HG03565 (cell line): Measurements from ENCODE around the gene ZFHX2.
A peak's percentile ranks its signal among the peaks of the same experiment; 100 is the strongest.

Experiments
- ATAC-seq: cut with Tn5 transposase; IDR thresholded peaks from one replicate; pipeline ENCODE4 v1.9.1; 2021; ENCODE audit warnings: mild to moderate bottlenecking, moderate library complexity; ENCODE audit not compliant: unreplicated experiment

Gene ZFHX2

GRCh38 chr14:23573384-23574015, 21.9 kb upstream of the ZFHX2 start:
- no peak for ATAC-seq

GRCh38 chr14:23572836-23573235, 21.3 kb upstream of the ZFHX2 start:
- ATAC-seq = no peak

GRCh38 chr14:23572524-23572828, 20.9 kb upstream of the ZFHX2 start:
- no peak for ATAC-seq

GRCh38 chr14:23571701-23572523, 20.3 kb upstream of the ZFHX2 start:
- no peak for ATAC-seq

GRCh38 chr14:23570806-23571483, 19.4 kb upstream of the ZFHX2 start:
- no peak for ATAC-seq

- no peak for ATAC-seq
Observed at GRCh38 chr14:23569443-23570151, 18.0 kb upstream of the ZFHX2 start.

GRCh38 chr14:23568600-23569331, 17.2 kb upstream of the ZFHX2 start:
- no peak for ATAC-seq

- no peak for ATAC-seq
Observed at GRCh38 chr14:23568021-23568599, 16.5 kb upstream of the ZFHX2 start.

- ATAC-seq = peak; percentile 73
Observed at GRCh38 chr14:23567186-23568020, 15.8 kb upstream of the ZFHX2 start, which contains the start of gene AP1G2. Gene AP1G2 (minus strand): TSS chr14:23567791. CDS start chr14:23567314, 477 bp downstream.

- ATAC-seq = no peak
Observed at GRCh38 chr14:23566778-23567185, 15.2 kb upstream of the ZFHX2 start.

GRCh38 chr14:23566112-23566777, 14.7 kb upstream of the ZFHX2 start:
- no peak for ATAC-seq

GRCh38 chr14:23565626-23566025, 14.1 kb upstream of the ZFHX2 start:
- ATAC-seq = no peak

GRCh38 chr14:23564876-23565275, 13.3 kb upstream of the ZFHX2 start:
- no peak for ATAC-seq

- no peak for ATAC-seq
Observed at GRCh38 chr14:23564181-23564812, 12.7 kb upstream of the ZFHX2 start.

- ATAC-seq = no peak
Observed at GRCh38 chr14:23563473-23564180, 12.1 kb upstream of the ZFHX2 start.

GRCh38 chr14:23562822-23563472, 11.4 kb upstream of the ZFHX2 start:
- no peak for ATAC-seq
